ENCODE data around the gene EHD4. TPM values are rescaled to one million over a fixed set of nuclear protein-coding genes. Genes with fewer than 3 reads are reported as not detected.

The EHD4 gene
- polyA plus RNA-seq, 1 experiment, result 19.3 TPM

- no peak overlapping the region for H3K27ac ChIP-seq (ENCODE audit: low read depth, low read length)
- DNase-seq (ENCODE audit: low read depth, low spot score), result no peak
- ChIA-PET POLR2A (no interaction called here), CTCF (interaction anchor here (1.7 kb wide), 1 partner anchor 24 kb away, joined by 8 read pairs; no protein-coding TSS in a partner anchor)
- H3K27me3 ChIP-seq (ENCODE audit: control insufficient read depth, insufficient read depth, low read length), result peaks cover 28% of the 10 kb centered on the region
- H3K9me3 ChIP-seq (ENCODE audit: control insufficient read depth, insufficient read depth, low read length), result no peaks in the 10 kb centered on the region; the same call in 1 of the 2 replicates
- TF ChIP-seq, protein P1, sequence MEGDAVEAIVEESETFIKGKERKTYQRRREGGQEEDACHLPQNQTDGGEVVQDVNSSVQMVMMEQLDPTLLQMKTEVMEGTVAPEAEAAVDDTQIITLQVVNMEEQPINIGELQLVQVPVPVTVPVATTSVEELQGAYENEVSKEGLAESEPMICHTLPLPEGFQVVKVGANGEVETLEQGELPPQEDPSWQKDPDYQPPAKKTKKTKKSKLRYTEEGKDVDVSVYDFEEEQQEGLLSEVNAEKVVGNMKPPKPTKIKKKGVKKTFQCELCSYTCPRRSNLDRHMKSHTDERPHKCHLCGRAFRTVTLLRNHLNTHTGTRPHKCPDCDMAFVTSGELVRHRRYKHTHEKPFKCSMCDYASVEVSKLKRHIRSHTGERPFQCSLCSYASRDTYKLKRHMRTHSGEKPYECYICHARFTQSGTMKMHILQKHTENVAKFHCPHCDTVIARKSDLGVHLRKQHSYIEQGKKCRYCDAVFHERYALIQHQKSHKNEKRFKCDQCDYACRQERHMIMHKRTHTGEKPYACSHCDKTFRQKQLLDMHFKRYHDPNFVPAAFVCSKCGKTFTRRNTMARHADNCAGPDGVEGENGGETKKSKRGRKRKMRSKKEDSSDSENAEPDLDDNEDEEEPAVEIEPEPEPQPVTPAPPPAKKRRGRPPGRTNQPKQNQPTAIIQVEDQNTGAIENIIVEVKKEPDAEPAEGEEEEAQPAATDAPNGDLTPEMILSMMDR (IDR thresholded peaks at IDR 0.05; ENCODE audit: low read depth, low read length), result no peak
- no peak overlapping the region for H3K4me3 ChIP-seq (ENCODE audit: low read depth, low read length)
Measured at GRCh38 chr15:41881086-41881485, 91.3 kb downstream of the EHD4 start.

DNA sequence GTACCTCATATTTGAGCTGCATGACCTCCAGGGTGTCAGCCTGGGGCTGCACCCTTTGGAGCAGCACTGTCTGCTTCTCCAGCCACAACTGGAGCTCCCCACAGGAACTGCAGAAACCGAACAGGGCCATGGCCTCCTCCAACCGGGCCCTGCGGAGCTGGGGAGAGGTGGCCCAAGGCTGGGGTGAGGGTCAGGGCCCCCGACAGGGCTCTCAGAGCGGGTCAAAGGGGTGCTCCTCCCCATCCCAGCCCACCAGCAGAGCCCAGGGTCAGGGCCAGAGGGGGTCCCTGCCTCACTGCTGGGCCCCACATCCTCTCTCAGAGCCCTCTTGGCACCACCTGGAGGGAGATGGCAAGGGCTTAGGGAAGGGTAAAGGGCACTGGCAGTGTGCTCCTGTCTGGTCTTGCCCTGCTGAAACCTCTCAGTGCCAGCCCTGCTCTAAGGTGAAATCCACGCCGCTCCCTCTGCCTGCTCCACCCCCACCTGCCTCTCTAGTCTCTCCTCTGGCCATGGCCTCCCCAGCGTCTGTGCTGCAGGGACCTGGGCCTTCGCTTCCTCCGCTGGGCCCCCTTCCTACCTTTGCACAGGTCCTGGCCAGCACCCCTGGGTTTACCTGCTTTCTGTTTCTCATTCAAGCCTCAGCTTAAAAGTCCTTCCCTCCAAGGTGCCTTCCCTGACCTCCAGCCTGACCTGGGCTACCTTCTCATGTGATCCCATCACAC is 92.0 kb downstream of the EHD4 start:
- Histone ChIP-seq H3K4me3 (ENCODE audit: low read depth, low read length) (no peak overlapping the region), H3K27ac (ENCODE audit: low read depth, low read length) (no peak overlapping the region), H3K27me3 (ENCODE audit: control insufficient read depth, insufficient read depth, low read length) (peaks cover 28% of the 10 kb centered on the region), H3K9me3 (ENCODE audit: control insufficient read depth, insufficient read depth, low read length) (no peaks in the 10 kb centered on the region; the same call in 1 of the 2 replicates)
- CTCF ChIA-PET, result interaction anchor here (1.7 kb wide), 1 partner anchor 25 kb away, joined by 8 read pairs; no protein-coding TSS in a partner anchor
- POLR2A ChIA-PET, result no interaction called here
- DNase-seq (ENCODE audit: low read depth, low spot score), result no peak
- TF ChIP-seq, protein P1 (IDR thresholded peaks at IDR 0.05; ENCODE audit: low read depth, low read length), result no peak

DNA sequence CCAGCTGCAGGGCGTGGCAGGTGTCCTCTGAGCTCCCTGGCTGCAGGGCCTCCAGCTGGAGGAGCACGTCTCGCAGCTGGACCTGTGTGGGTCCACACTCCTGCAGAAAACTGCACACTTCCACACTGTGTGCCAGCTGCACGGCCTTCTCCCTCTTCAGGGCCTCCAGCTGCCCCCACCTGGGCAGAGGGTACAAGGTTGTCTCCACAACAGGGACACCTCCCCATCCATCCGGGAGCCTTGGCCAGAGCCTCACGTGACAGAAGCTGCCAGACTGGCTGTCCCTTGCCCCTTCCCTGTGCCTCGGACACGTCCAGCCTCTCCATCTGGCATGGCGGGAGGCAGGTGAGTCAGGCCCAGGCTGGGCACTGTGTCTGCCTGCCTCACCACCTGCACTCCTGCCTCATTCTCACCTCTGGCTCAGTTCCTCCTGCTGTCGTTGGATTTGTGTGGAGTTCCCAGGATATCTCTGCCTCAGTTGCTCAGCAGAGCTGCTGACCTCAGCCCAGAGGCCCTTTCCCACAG is 93.0 kb downstream of the EHD4 start:
- no peak overlapping the region for H3K27ac ChIP-seq (ENCODE audit: low read depth, low read length)
- no peak overlapping the region for H3K4me3 ChIP-seq (ENCODE audit: low read depth, low read length)
- CTCF ChIA-PET, result interaction anchor here (1.7 kb wide), 1 partner anchor 26 kb away, joined by 8 read pairs; no protein-coding TSS in a partner anchor
- no peaks in the 10 kb centered on the region; the same call in 1 of the 2 replicates for H3K9me3 ChIP-seq (ENCODE audit: control insufficient read depth, insufficient read depth, low read length)
- peaks cover 32% of the 10 kb centered on the region for H3K27me3 ChIP-seq (ENCODE audit: control insufficient read depth, insufficient read depth, low read length)
- DNase-seq (ENCODE audit: low read depth, low spot score), result no peak
- TF ChIP-seq, protein P1 (IDR thresholded peaks at IDR 0.05; ENCODE audit: low read depth, low read length), result no peak
- POLR2A ChIA-PET, result interaction anchor here (0.6 kb wide), 1 partner anchor 8 kb away, joined by 3 read pairs; no protein-coding TSS in a partner anchor

DNA sequence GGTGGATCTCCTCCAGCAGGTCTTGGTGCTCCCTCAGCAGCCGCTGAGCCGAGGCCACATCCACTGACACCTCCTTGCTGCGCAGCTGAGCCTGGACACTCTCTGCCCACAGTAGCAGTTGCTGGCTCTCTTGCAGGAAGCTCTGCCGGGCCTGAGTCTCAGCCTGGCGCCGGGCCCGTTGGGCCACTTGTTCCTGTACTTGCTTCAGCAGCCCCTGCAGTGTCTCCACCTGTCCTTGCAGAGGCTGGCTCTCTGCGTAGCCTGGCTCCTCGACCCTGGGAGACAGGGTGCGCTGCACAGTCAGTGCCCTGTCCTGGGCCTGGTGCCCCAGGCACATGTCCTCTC is 94.0 kb downstream of the EHD4 start:
- no peak overlapping the region for H3K27ac ChIP-seq (ENCODE audit: low read depth, low read length)
- peaks cover 32% of the 10 kb centered on the region for H3K27me3 ChIP-seq (ENCODE audit: control insufficient read depth, insufficient read depth, low read length)
- no peaks in the 10 kb centered on the region; the same call in 1 of the 2 replicates for H3K9me3 ChIP-seq (ENCODE audit: control insufficient read depth, insufficient read depth, low read length)
- no peak overlapping the region for H3K4me3 ChIP-seq (ENCODE audit: low read depth, low read length)
- ChIA-PET POLR2A (no interaction called here), CTCF (no interaction called here)
- TF ChIP-seq, protein P1 (IDR thresholded peaks at IDR 0.05; ENCODE audit: low read depth, low read length), result no peak
- no peak for DNase-seq (ENCODE audit: low read depth, low spot score)
